Measurements from ENCODE around the gene DCANP1. TPM values are rescaled to one million over a fixed set of nuclear protein-coding genes. Genes with fewer than 3 reads are reported as not detected.

DCANP1 gene
- total and polyA plus RNA-seq, 2 experiments from 2014 or later = not detected

GRCh38 chr5:135400866-135401265 is 46.3 kb downstream of the DCANP1 start:
- Histone ChIP-seq H3K27me3 (no peaks in the 10 kb centered on the region), H3K27ac (peak overlapping the region; percentile 99), H4K20me1 (ENCODE audit: insufficient read depth, poor library complexity, severe bottlenecking) (peaks cover 23% of the 10 kb centered on the region), H3K9me3 (ENCODE audit: low read depth) (no peaks in the 10 kb centered on the region), H3K4me2 (peak overlapping the region; percentile 86), H3K36me3 (replicated peaks; ENCODE audit: insufficient read depth, low read depth) (no peaks in the 10 kb centered on the region), H3K4me3 (no peak overlapping the region), H2AFZ (no peak overlapping the region), H3K4me1 (ENCODE audit: insufficient read depth) (peaks cover 31% of the 10 kb centered on the region), H3K79me2 (peaks cover 39% of the 10 kb centered on the region), H3K9me2 (replicated peaks; ENCODE audit: insufficient read depth) (no peaks in the 10 kb centered on the region)
- TF ChIP-seq EZH2 (IDR thresholded peaks at IDR 0.05; ENCODE audit: borderline replicate concordance) (no peak), CTCF (IDR thresholded peaks at IDR 0.05; ENCODE audit: poor library complexity) (no peak), EZH2phosphoT487 (IDR thresholded peaks at IDR 0.05; ENCODE audit: low read depth, severe bottlenecking, unreplicated experiment) (no peak)
- peak; percentile 50 for DNase-seq (ENCODE audit: low spot score)
- WGBS (ENCODE audit: low lambda C conversion rate, missing lambda C conversion rate) = 37% methylated on average over 5 of the region's 5 CpGs

- no peak for TF ChIP-seq EZH2 (IDR thresholded peaks at IDR 0.05; ENCODE audit: borderline replicate concordance)
- TF ChIP-seq EZH2phosphoT487 (IDR thresholded peaks at IDR 0.05; ENCODE audit: low read depth, severe bottlenecking, unreplicated experiment) = no peak
- no peak for TF ChIP-seq CTCF (IDR thresholded peaks at IDR 0.05; ENCODE audit: poor library complexity)
These were observed 47.2 kb downstream of the DCANP1 start for GRCh38 chr5:135399794-135400542.

GRCh38 chr5:135398855-135399793 is 48.0 kb downstream of the DCANP1 start, which contains the start of gene MACROH2A1:
MACROH2A1 (minus strand) TSS chr5:135399231; CDS start chr5:135389093, 10,138 bp downstream.
- H2AFZ ChIP-seq = peak within 1 kb of the TSS; percentile 90

More at GRCh38 chr5:135399794-135400542, 47.2 kb downstream of the DCANP1 start:
- Histone ChIP-seq H3K4me3 (peak overlapping the region; percentile 96), H3K27ac (peak overlapping the region; percentile 99), H3K4me2 (peak overlapping the region; percentile 86), H4K20me1 (ENCODE audit: insufficient read depth, poor library complexity, severe bottlenecking) (peaks cover 32% of the 10 kb centered on the region), H2AFZ (peak overlapping the region; percentile 90), H3K9me3 (ENCODE audit: low read depth) (no peaks in the 10 kb centered on the region), H3K9me2 (replicated peaks; ENCODE audit: insufficient read depth) (no peaks in the 10 kb centered on the region), H3K36me3 (replicated peaks; ENCODE audit: insufficient read depth, low read depth) (no peaks in the 10 kb centered on the region), H3K27me3 (no peaks in the 10 kb centered on the region), H3K79me2 (peaks cover 48% of the 10 kb centered on the region), H3K4me1 (ENCODE audit: insufficient read depth) (peaks cover 40% of the 10 kb centered on the region)
- WGBS (ENCODE audit: low lambda C conversion rate, missing lambda C conversion rate) = 27% methylated on average over 25 of the region's 25 CpGs
- DNase-seq (ENCODE audit: low spot score) = no peak

More at GRCh38 chr5:135398855-135399793, 48.0 kb downstream of the DCANP1 start, which contains the start of gene MACROH2A1:
- H3K4me3 ChIP-seq = peak within 1 kb of the TSS; percentile 96
- H4K20me1 ChIP-seq (ENCODE audit: insufficient read depth, poor library complexity, severe bottlenecking) = peaks cover 40% of the 10 kb centered on the region
- no peaks in the 10 kb centered on the region for H3K36me3 ChIP-seq (replicated peaks; ENCODE audit: insufficient read depth, low read depth)
- TF ChIP-seq CTCF (IDR thresholded peaks at IDR 0.05; ENCODE audit: poor library complexity) (no peak), EZH2 (IDR thresholded peaks at IDR 0.05; ENCODE audit: borderline replicate concordance) (no peak), EZH2phosphoT487 (IDR thresholded peaks at IDR 0.05; ENCODE audit: low read depth, severe bottlenecking, unreplicated experiment) (no peak)
- H3K4me2 ChIP-seq = peak within 1 kb of the TSS; percentile 86
- no peaks in the 10 kb centered on the region for H3K9me2 ChIP-seq (replicated peaks; ENCODE audit: insufficient read depth)
- peak; percentile 95 for DNase-seq (ENCODE audit: low spot score)
- WGBS (ENCODE audit: low lambda C conversion rate, missing lambda C conversion rate) = 4% methylated on average over 45 of the region's 109 CpGs
- H3K9me3 ChIP-seq (ENCODE audit: low read depth) = no peaks in the 10 kb centered on the region
- H3K4me1 ChIP-seq (ENCODE audit: insufficient read depth) = peaks cover 45% of the 10 kb centered on the region
- H3K27me3 ChIP-seq = no peaks in the 10 kb centered on the region
- peaks cover 57% of the 10 kb centered on the region for H3K79me2 ChIP-seq
- H3K27ac ChIP-seq = peak within 1 kb of the TSS; percentile 99
